Measurements from ENCODE around the gene CABP4.
A peak's percentile ranks its signal among the peaks of the same experiment; 100 is the strongest.

Gene CABP4

GRCh38 chr11:67455054-67455453, at the start of gene CABP4:
TSS of gene CABP4 (plus strand) at chr11:67455354. CDS start at chr11:67455424, 70 bp downstream.
- DNase-seq: no peak

- DNase-seq: no peak
Measured at GRCh38 chr11:67405688-67406339, 49.3 kb upstream of the CABP4 start.

GRCh38 chr11:67406420-67406968, 48.7 kb upstream of the CABP4 start:
- no peak for DNase-seq

GRCh38 chr11:67406969-67407687, 48.0 kb upstream of the CABP4 start:
- DNase-seq: no peak

- no peak for DNase-seq
Measured at GRCh38 chr11:67407688-67408163, 47.4 kb upstream of the CABP4 start.

- DNase-seq: no peak
Measured at GRCh38 chr11:67408437-67409200, 46.5 kb upstream of the CABP4 start.

- no peak for DNase-seq
Measured at GRCh38 chr11:67409261-67409666, 45.9 kb upstream of the CABP4 start.

- no peak for DNase-seq
Measured at GRCh38 chr11:67409781-67410368, 45.3 kb upstream of the CABP4 start.

GRCh38 chr11:67410369-67410831, 44.8 kb upstream of the CABP4 start:
- DNase-seq: no peak

- no peak for DNase-seq
Measured at GRCh38 chr11:67410984-67411784, 44.0 kb upstream of the CABP4 start.

GRCh38 chr11:67411785-67412152, 43.4 kb upstream of the CABP4 start:
- DNase-seq: no peak

GRCh38 chr11:67412495-67413179, 42.5 kb upstream of the CABP4 start:
- no peak for DNase-seq

GRCh38 chr11:67413266-67413849, 41.8 kb upstream of the CABP4 start:
- DNase-seq: no peak

GRCh38 chr11:67415501-67416304, 39.5 kb upstream of the CABP4 start, which contains the start of gene CARNS1:
TSS of gene CARNS1 (plus strand) at chr11:67415678. CDS start at chr11:67416200, 522 bp downstream.
- peak; percentile 11 for DNase-seq

- DNase-seq: peak; percentile 9
Measured at GRCh38 chr11:67416416-67417335, 38.5 kb upstream of the CABP4 start.

- DNase-seq: no peak
Measured at GRCh38 chr11:67417425-67417824, 37.7 kb upstream of the CABP4 start.

GRCh38 chr11:67418476-67419281, 36.5 kb upstream of the CABP4 start:
- peak; percentile 47 for DNase-seq
